ENCODE measurements around the gene PRMT3.
"Not testable (repeated sequence)": the region's sequence is repeated elsewhere in the genome, so short reads cannot be mapped to it uniquely, and the experiment has no call there.

The PRMT3 gene

DNA sequence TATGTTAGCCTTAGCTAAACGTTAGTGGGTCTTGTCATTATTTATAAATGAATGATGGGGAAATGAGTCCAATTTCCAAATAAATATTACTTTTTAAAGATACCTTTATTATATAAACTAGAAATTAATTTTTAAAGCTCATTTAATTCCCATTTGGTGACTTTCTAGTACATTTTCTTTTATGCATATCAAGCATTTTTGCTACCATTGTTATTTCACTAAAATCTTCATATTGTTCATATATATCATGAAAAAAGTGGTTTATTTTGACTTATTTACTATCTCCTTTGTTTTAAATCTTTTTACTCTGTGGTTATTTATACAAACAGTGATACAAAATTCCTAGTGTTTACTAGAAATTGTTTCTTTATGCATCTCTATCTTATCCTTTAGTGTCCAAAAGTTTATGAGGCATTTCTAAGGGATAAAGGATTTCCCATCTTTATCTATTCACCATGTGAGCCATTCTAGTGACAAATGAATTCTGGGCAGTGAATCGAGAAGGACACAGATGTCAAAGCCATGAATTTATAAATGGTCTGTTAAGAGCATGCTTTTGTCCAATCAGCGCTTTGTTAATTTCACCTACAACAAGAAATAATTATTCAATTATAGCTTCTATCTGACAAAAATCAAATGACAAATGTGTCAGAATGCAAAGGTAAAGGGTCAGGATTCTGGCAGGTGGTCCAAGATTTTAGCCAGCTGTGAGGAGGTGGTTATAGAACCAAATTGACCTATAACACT lies 70.6 kb downstream of the PRMT3 start:
- DNase-seq (ENCODE audit: low read depth), result no peak

DNA sequence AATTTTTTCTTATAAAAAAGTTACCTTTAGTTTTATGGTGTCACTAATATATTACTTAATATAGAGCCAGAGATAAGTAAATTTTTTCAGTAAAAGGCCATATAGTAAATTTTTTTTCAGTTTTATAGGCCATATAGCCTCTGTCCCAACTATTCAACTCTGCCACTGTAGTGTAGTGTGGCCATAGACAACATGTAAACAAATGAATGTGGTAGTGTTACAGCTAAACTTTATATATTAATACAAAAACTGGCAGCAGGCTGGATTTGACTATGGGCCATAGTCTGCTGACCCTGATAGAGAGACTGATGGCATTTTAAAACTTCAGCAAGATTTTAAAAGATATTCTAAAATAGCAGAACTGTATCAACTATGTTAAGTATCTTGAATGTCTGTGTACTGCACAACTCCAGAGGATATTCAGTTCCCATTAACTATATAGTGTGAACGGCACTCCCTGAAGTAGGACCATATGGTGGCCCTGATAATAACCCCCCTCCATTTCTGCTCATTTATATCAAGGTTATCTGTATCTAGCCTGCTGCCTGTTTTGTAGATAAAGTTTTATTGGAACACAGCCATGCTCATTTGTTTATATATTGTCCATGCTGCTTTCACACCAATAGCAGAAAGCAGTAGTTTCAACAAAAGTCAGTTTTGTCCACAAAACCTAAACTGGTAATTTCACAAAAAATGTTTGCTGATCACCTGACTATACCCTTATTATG lies 71.6 kb downstream of the PRMT3 start:
- DNase-seq (ENCODE audit: low read depth), result no peak

DNA sequence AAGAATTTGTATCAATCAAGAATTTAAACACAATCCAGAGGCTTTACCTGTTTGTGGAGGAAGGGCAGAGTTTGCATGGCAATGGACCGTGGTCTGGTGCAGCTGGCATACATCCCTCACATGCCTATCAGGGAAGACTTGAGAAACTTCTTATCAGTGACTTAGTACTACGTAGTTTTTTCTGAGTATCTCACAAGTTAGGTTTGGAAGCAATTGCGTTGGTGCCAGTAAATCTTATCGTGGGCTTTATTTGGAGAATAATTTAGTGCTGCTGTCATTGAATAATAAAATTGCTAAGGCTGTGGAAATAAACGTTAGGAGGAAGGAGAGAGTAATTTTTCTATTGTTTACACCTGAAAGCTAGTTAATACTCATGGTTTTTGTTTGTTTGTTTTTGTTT lies 72.3 kb downstream of the PRMT3 start:
- no peak for DNase-seq (ENCODE audit: low read depth)

DNA sequence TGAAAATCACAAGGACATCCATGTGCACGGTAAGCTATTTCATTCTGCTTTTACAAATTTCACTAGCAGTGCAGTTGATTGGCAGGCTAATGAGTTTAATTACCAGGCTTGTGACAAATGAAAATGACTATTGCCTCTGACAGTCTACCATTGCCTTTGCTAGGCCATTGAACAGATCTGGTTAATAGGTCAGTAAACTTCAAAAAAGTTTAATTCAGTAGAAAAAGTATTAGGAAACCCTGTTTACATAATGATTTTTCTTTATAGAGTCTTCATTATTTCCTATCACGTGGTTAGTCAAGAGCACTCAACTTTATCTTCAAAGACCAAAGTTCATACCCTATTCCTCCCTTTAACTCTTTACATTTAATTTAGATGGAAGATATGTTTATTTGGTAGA lies 77.0 kb downstream of the PRMT3 start:
- DNase-seq (ENCODE audit: low read depth), result no peak

DNA sequence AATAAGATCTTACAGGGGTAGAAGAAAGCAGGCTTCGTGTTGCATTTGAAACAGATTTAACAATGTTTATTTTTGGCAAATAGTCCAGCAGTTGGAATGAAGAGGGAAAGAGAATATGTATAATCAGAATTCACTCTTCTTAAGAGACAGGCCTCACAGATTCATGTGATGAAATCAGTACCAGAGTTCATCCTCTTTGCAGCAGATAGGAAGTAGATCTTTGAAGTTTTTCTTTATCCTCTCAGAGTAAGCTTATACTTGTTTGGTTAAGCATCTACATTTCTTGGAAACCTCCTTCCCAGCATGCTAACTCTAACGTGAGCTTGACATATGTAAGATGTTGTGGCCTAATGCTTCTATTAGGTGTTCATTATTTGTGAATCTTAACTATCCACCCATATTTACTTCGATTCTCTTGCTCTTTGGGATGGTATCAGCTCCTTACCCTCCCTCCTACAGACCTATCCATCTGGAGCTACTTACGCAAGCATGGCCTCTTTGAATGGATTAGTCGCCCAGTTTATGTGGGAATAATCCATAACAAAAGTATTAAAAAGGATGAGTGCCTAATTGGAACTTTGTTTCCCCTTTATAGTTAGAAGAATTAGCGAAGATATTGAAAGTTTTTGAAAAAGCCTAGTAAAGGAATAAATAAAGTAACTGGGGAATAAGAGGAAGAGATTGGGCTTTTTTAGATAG lies 80.1 kb downstream of the PRMT3 start:
- DNase-seq (ENCODE audit: low read depth), result no peak

DNA sequence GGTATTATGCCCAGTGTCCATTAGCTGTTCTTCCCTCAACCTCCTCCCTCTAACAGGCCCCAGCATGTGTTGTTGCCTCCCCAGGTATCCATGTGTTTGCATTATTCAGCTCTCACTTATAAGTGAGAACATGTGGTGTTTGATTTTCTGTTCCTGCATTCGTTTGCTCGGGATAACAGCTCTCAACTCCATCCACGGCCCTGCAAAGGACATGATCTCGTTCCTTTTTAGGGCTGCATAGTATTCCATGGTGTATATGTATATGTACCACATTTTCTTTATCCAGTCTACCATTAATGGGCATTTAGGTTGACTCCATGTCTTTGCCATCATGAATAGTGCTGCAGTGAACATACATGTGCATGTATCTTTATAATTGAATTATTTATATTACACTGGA lies 82.8 kb downstream of the PRMT3 start:
- no peak for DNase-seq (ENCODE audit: low read depth)

DNA sequence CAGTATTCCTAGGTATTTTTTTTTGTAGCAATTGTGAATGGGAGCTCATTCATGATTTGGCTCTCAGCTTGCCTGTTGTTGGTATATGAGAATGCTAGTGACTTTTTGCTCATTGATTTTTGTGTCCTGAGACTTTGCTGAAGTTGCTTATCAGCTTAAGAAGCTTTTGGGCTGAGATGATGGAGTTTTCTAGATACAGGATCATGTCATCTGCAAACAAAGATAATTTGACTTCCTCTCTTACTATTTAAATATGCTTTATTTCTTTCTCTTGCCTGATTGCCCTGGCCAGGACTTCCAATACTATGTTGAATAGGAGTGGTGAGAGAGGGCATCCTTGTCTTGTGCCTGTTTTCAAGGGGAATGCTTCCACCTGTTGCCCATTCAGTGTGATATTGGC lies 84.4 kb downstream of the PRMT3 start:
- not testable (repeated sequence) for DNase-seq (ENCODE audit: low read depth)

DNA sequence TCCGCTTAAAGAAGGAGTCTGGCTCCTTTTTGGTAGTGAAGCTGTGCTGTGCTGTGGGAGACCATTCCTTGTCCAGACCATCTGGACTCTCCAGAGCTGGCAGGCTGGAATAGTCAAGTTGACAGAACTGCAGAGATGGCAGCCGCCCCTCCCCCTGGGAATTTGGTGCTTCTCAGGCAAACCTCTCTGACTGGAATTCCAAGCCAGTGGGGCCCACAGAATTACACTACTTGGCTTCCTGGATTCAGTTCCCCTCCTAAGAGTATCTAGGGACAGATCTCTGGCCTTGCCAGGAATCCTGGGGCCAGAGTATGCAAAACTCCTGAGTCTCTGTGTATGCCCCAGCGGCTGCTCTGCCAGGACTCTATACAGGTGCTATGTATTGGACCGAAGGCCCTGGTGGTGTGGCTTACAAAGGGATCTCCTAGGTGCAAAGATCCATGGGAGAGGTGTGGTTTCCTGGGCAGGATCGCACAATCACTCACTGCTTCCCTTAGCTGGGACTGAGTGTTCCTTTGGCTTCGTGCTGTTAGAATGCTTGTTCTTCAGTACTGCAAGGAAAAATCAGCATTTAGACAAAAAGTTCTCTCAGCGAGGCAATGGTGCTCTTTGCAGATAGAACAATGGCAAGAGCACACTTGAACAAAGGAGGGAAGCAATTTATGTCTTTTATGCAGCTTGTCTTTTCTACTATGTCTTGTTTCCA lies 86.8 kb downstream of the PRMT3 start:
- no peak for DNase-seq (ENCODE audit: low read depth)

DNA sequence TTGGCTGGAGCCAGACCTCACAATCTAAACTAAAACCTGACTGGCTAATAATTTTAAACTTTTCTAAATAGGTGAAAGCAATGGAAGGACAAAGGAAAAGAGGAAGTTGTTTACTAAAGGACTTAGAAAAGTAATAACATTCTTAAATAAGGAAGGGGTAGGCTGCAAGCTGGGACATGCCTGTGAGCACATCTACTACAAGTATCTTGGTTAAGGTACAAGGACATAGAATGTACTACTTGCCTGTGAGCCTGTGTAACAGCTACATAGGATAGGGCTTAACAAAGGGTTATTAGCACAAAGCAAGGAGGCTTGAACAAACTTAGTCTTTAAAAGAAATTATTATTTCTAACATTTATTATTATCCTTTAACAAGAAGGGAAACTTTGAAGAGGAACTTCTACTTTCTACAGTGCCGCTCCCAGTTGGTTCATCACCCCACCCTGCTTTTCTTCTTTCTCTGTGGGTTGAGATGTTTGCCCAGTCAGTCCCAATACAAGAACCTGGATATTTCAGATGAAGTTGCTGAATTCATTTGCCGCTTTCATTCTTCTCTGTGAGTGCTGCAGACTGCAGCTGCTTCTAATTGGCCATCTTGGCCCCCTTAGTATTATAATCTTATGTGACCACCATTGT lies 87.5 kb downstream of the PRMT3 start:
- no peak for DNase-seq (ENCODE audit: low read depth)

DNA sequence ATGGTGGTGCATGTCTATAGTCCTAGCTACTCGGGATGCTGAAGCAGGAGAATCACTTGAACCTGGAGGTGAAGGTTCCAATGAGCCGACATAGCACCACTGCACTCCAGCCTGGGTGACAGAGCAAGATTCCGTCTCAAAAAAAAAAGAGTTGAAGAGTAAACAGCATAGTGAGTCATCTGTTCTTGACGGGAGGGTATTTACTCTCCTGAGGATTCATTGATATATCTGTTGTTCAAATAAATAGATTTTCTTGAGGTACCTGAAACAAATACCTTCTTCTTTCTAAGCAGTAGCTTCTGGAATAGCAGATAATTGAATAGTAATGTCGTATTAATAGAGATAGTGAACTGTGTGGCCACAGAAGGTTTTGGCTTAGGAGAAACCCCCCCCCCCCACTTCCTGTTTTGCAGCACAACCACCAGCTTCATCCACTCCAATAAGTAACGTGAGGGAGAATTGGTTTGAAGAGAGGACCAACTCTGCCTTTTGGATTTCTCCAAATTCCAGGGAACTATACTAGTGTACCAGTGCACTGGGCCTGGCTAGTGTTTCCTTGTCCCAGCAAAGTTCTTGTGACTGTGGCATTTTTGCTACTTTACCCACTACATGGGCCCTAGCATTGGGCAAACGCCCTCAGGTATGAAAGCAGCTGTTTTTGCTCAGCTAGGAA lies 90.0 kb downstream of the PRMT3 start:
- no peak for DNase-seq (ENCODE audit: low read depth)

DNA sequence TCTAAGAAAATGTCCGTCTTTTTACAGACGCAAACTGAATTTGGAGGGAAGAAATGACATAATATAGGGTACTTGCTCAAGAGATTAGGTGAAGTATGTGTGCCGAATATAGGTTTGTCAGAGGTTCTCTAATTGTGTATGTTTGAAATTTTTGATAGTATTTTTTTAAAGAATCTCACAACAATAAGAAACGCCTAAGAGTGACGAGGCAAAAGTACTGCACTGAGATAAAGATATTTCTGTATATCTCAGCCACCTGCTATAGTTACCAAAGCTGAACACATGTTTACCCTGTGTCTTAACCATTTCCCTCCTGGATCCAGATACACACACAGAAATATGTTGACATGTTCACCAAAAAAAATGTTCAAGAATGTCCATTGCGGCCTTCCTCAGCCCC lies 92.0 kb downstream of the PRMT3 start:
- no peak for DNase-seq (ENCODE audit: low read depth)

DNA sequence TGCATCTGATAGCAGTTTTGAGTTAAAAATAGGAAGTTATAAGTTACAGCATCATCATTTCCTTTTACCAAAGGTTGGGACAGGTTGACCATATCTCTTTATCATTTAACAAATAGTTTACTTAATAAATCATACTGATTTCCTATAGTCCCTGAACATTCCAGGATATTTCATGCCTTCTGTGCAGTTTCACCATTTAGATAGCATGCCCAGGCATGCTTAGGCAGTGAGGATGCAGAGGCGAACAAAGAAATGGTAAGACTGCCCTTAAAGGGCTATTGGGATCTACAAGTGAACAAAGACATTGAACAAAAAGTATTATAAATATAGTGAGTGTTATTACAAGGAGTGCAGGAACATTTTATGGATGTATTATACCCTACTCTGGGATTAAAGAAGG lies 96.4 kb downstream of the PRMT3 start:
- no peak for DNase-seq (ENCODE audit: low read depth)

DNA sequence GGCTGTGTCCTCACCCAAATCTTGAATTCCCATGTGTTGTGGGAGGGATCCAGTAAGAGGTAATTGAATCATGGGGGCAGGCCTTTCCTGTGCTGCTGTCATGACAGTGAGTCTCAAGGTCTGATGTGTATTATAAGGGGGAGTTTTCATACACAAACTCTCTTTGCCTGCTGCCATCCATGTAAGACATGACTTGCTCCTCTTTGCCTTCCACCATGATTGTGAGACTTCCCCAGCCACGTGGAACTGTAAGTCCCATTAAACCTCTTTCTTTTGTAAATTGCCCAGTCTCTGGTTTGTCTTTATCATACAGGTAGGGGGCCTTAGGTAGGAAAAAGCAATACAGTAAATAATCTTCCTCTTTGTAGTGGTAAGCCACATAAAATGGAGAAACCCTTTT lies 96.9 kb downstream of the PRMT3 start:
- DNase-seq (ENCODE audit: low read depth), result not testable (repeated sequence)

DNA sequence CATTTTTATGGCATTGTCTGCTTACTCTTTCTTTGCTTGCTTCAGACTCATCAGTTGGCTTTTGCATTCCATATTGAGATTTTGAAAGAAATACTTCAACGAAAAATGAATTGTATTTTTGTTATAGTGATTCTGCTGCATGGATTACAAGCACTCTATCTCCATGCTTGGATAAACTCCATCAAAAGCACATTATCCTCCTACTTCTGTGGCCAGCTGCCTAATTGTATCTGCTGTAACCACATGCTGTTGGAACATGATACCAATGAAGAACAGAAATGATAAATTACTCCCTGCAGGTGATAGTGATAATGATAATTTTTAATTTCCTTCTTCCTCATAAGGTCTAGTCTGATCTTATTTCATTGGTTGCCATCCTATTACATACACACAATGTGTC lies 100.8 kb downstream of the PRMT3 start:
- DNase-seq (ENCODE audit: low read depth), result no peak

DNA sequence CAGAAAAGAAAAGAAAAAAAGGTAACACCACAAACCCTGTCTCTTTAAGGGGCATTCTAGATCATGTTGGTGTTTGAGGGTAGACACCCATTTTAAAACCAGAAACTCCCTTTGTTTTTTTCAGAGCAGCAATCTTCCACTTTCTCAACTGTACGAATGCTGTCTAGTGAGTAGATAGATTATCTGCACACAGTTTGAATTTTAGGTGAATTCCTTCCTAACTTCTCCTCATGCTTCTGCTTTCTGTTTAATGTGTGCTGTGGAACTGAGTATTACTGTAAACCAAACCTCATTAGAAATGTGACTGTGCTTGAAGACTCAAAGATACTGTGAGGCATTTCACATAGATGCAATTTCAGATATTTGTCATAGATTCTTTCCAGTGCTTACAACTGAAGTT lies 102.4 kb downstream of the PRMT3 start:
- DNase-seq (ENCODE audit: low read depth), result no peak

DNA sequence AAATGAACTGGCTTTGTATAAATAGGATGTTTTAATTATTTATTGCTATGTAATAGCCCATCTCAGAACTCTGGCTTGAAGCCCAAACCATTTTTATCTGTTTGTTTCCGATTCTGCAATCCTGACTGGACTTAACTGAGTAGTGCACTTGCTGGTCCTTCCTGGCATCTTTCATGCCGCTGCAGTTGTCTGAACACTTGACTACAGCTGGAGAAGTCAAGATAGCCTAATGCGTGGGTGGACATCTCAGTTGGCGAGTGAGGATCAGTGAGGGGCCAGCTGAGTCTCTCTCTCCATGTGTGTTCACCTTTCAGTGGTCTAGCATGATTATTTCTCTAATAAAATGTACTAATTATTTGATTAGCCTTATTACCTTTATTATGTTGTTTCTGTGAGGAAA lies 105.8 kb downstream of the PRMT3 start:
- DNase-seq (ENCODE audit: low read depth), result no peak

DNA sequence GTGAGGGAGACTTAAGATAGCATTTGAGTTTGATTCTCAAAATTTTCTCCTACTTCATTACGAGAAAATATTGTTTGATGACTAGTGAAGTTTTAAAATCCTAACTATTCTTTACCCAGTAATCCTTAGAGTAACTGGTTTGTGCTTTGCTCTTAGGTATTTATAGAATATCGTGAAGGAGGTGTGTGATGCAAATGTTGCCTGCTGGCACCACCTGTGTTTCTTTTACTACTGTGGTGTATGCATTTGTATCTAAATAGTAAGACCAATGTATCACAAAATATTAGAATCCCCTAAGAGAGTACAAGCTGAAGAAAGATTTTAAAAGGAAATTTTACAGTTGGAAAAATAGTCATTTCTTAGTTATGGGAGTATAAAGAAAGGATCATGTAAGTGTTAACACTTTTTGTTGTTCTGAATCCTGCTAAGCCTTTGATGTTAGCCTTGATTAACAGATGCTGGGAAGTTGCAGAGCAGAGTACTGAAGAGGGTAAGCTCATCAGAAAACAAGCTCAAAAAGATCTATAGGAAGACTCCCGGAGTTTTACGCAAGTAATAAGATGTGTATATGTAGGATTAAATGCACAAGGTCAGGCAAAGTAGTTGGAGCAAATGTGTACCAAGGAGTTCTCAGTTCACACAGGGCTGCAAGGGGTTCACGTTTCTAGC lies 109.7 kb downstream of the PRMT3 start:
- DNase-seq (ENCODE audit: low read depth), result no peak

DNA sequence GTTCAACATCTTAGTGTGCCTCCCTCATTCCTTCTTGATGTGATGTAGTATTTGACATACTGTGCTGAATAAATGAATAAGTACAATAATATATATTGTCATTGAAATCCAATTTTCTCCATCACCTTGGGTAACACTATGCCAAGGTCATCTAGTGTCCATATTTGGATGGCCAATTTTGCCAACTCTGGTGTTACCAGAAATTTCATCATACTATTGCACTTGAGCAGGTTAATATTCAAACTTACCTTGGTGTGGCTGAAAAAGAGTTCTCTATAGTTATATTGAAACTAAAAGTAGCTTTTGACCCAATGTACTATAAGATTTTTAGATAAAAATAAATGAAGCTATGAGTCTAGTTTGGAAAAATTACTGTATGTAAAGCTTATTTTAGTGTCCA lies 113.7 kb downstream of the PRMT3 start:
- DNase-seq (ENCODE audit: low read depth), result no peak

DNA sequence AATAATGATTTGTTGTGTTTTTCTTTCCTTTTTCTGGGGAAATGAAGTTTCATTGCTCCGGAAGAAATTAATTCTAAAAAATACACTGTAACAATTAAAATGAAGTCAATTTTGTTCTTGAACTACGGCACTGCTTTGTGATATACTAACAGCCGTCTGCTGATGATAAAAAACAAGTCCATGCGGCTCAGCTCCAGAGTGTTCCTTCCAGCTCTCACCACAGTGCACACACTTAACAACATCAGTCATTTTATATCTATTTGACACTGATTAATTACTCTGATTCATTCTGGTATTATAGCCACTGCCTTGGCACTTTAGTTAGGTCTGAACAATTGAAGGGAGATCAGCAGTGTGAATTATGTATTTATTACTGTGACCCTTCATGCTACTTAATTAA lies 114.5 kb downstream of the PRMT3 start:
- DNase-seq (ENCODE audit: low read depth), result no peak

DNA sequence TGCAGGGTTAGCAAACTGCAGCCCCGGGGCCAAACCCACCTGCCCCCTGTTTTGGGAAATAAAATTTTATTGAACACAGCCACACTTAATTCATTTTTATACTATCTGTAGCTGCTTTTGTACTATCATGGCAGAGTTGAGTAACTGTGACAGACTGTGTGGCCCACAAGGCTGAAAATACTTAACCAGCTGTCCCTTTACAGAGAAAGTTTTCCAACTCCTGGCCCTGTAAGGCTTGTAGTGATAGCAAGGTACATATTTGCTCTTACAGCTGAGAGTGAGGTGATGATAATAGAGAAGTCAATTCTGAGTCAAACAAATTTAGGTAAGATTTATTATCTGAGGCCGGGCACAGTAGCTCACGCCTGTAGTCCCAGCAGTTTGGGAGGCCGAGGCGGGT lies 124.5 kb downstream of the PRMT3 start:
- no peak for DNase-seq (ENCODE audit: low read depth)

DNA sequence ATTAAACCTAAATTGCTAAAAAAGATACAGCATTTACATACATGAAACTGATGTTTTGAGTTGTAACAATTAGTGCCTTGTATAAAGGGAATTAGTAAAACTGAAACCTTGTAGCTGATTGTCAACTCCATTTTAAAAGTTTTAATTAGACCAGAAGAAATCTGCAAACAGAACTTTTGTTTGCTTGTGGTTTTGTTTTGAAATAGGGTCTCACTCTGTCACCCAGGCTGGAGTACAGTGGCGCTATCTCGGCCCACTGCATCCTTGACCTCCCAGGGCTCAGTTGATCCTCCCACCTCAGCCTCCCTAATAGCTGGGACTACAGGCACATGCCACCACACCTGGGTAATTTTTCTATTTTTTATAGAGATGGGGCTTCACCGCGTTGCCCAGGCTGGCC lies 125.4 kb downstream of the PRMT3 start:
- no peak for DNase-seq (ENCODE audit: low read depth)
